ENCODE data around the gene SCEL. TPM values are rescaled to one million over a fixed set of nuclear protein-coding genes. Genes with fewer than 3 reads are reported as not detected.

The SCEL gene
- total RNA-seq, 1 donor from 2014 or later, result not detected

- no peak overlapping the region for H3K4me3 Mint-ChIP-seq (ENCODE audit: unreplicated experiment)
- no peaks in the 10 kb centered on the region for H3K4me1 Mint-ChIP-seq (ENCODE audit: unreplicated experiment)
- DNase-seq (ENCODE audit: extremely low spot score, unreplicated experiment), result no peak
- no peak for TF ChIP-seq CTCF (IDR thresholded peaks at IDR 0.05)
- no peaks in the 10 kb centered on the region for H3K36me3 Mint-ChIP-seq (ENCODE audit: unreplicated experiment)
- peaks cover 8% of the 10 kb centered on the region for H3K27me3 Mint-ChIP-seq (ENCODE audit: unreplicated experiment)
- no peaks in the 10 kb centered on the region for H3K9me3 Mint-ChIP-seq (ENCODE audit: unreplicated experiment)
- no peak overlapping the region for H3K27ac Mint-ChIP-seq (ENCODE audit: unreplicated experiment)
These were observed 19.7 kb downstream of the SCEL start for GRCh38 chr13:77555246-77555645.

- no peak for TF ChIP-seq CTCF (IDR thresholded peaks at IDR 0.05)
- H3K9me3 Mint-ChIP-seq (ENCODE audit: unreplicated experiment), result no peaks in the 10 kb centered on the region
- H3K4me3 Mint-ChIP-seq (ENCODE audit: unreplicated experiment), result no peak overlapping the region
- no peaks in the 10 kb centered on the region for H3K36me3 Mint-ChIP-seq (ENCODE audit: unreplicated experiment)
- peaks cover 9% of the 10 kb centered on the region for H3K27me3 Mint-ChIP-seq (ENCODE audit: unreplicated experiment)
- no peaks in the 10 kb centered on the region for H3K4me1 Mint-ChIP-seq (ENCODE audit: unreplicated experiment)
- no peak for DNase-seq (ENCODE audit: extremely low spot score, unreplicated experiment)
- H3K27ac Mint-ChIP-seq (ENCODE audit: unreplicated experiment), result no peak overlapping the region
These were observed 22.5 kb downstream of the SCEL start for GRCh38 chr13:77558016-77558415.

GRCh38 chr13:77563111-77563510, 27.6 kb downstream of the SCEL start:
- DNase-seq (ENCODE audit: extremely low spot score, unreplicated experiment), result no peak
- H3K4me1 Mint-ChIP-seq (ENCODE audit: unreplicated experiment), result no peaks in the 10 kb centered on the region
- no peaks in the 10 kb centered on the region for H3K9me3 Mint-ChIP-seq (ENCODE audit: unreplicated experiment)
- peaks cover 6% of the 10 kb centered on the region for H3K27me3 Mint-ChIP-seq (ENCODE audit: unreplicated experiment)
- H3K36me3 Mint-ChIP-seq (ENCODE audit: unreplicated experiment), result no peaks in the 10 kb centered on the region
- no peak overlapping the region for H3K27ac Mint-ChIP-seq (ENCODE audit: unreplicated experiment)
- TF ChIP-seq CTCF (IDR thresholded peaks at IDR 0.05), result no peak
- H3K4me3 Mint-ChIP-seq (ENCODE audit: unreplicated experiment), result no peak overlapping the region

GRCh38 chr13:77565635-77566034, 30.1 kb downstream of the SCEL start:
- Mint-ChIP-seq H3K4me1 (ENCODE audit: unreplicated experiment) (no peaks in the 10 kb centered on the region), H3K4me3 (ENCODE audit: unreplicated experiment) (no peak overlapping the region), H3K27me3 (ENCODE audit: unreplicated experiment) (peaks cover 6% of the 10 kb centered on the region), H3K36me3 (ENCODE audit: unreplicated experiment) (no peaks in the 10 kb centered on the region), H3K27ac (ENCODE audit: unreplicated experiment) (no peak overlapping the region), H3K9me3 (ENCODE audit: unreplicated experiment) (no peaks in the 10 kb centered on the region)
- TF ChIP-seq CTCF (IDR thresholded peaks at IDR 0.05), result peak; percentile 48
- DNase-seq (ENCODE audit: extremely low spot score, unreplicated experiment), result no peak

- no peaks in the 10 kb centered on the region for H3K36me3 Mint-ChIP-seq (ENCODE audit: unreplicated experiment)
- peaks cover 11% of the 10 kb centered on the region for H3K27me3 Mint-ChIP-seq (ENCODE audit: unreplicated experiment)
- DNase-seq (ENCODE audit: extremely low spot score, unreplicated experiment), result no peak
- H3K9me3 Mint-ChIP-seq (ENCODE audit: unreplicated experiment), result no peaks in the 10 kb centered on the region
- H3K4me1 Mint-ChIP-seq (ENCODE audit: unreplicated experiment), result no peaks in the 10 kb centered on the region
- no peak for TF ChIP-seq CTCF (IDR thresholded peaks at IDR 0.05)
- no peak overlapping the region for H3K27ac Mint-ChIP-seq (ENCODE audit: unreplicated experiment)
- H3K4me3 Mint-ChIP-seq (ENCODE audit: unreplicated experiment), result no peak overlapping the region
These were observed 36.5 kb downstream of the SCEL start for GRCh38 chr13:77571956-77572355.
